GM12864 (cell line): Measurements from ENCODE around the gene MAD1L1.

Experiments
- DNase-seq: peaks from one replicate; pipeline ENCODE4 v3.0.0-alpha.2; 2011; ENCODE audit warnings: low read depth
- H3K4me3 ChIP-seq: 2 replicates; pipeline ENCODE4 v1.5.1; 2011; ENCODE audit warnings: mild to moderate bottlenecking, low read depth, low read length, control low read depth
- CTCF ChIP-seq: IDR thresholded peaks from 2 replicates; pipeline ENCODE4 v1.5.1; 2011; ENCODE audit warnings: low read depth, mild to moderate bottlenecking, moderate library complexity, low read length, control low read depth, inconsistent platforms; ENCODE audit errors: missing control alignments

The MAD1L1 gene

GRCh38 chr7:2003451-2003930 lies 229.3 kb downstream of the MAD1L1 start:
- H3K4me3 ChIP-seq: no peak overlapping the region
- no peak for TF ChIP-seq CTCF
- no peak for DNase-seq

GRCh38 chr7:2002561-2003450 lies 229.9 kb downstream of the MAD1L1 start:
- no peak for TF ChIP-seq CTCF
- DNase-seq: no peak
- H3K4me3 ChIP-seq: no peak overlapping the region

- no peak overlapping the region for H3K4me3 ChIP-seq
- TF ChIP-seq CTCF: no peak
- no peak for DNase-seq
Observed at GRCh38 chr7:2001601-2002442, 230.9 kb downstream of the MAD1L1 start.

GRCh38 chr7:2000746-2001321 lies 231.9 kb downstream of the MAD1L1 start:
- TF ChIP-seq CTCF: no peak
- DNase-seq: no peak

GRCh38 chr7:2000153-2000687 lies 232.5 kb downstream of the MAD1L1 start:
- no peak overlapping the region for H3K4me3 ChIP-seq
- DNase-seq: no peak
- TF ChIP-seq CTCF: no peak

More at GRCh38 chr7:2000746-2001321, 231.9 kb downstream of the MAD1L1 start:
- H3K4me3 ChIP-seq: no peak overlapping the region

- no peak for DNase-seq
- no peak for TF ChIP-seq CTCF
- no peak overlapping the region for H3K4me3 ChIP-seq
Observed at GRCh38 chr7:1999278-1999984, 233.3 kb downstream of the MAD1L1 start.
